LoVo (cell line): ENCODE results near the gene TRMT61A.

Source experiments
- DNase-seq: peaks from one replicate; pipeline ENCODE4 v3.0.0-alpha.2; 2016; ENCODE audit warnings: low spot score

TRMT61A gene

DNA sequence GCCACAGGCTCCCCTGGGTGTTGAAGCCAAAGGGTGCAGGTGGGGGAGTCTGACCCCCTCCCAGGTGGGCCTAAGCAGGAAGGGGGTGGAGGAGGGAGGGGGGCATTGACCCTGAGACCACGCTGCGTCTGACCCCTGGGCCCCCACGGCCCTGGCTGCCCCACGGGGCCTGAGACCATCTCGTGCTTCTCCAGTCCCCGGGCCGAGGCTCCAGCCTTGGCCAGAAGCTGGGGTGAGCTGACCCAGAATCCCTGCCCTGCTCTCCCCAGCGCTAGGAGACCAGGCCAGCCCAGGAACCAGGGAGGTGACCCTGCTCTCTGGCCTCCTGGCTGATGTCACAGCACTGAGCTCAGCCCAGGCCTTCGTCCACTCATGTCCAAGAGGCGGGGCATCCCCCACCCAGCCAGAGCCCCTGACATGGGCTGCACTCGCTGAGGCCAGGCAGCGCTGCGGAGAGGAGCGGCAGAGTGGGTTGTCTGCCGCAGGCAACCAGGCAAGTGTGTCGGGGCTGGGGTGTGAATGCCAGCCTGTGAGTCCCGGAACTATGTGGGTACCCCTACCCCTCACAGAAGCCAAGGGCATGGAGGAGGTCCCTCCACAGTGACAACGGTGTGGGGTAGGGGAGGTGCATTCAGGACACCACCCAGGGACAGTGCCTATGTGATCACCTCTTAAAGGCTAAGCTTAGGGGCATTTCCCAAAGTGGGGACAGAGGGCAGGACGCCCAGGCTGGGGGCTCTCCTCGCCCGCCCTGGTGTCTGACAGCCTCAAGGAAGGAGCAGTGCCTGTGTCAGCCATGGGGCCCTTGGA is 6.3 kb downstream of the TRMT61A start:
- no peak for DNase-seq

DNA sequence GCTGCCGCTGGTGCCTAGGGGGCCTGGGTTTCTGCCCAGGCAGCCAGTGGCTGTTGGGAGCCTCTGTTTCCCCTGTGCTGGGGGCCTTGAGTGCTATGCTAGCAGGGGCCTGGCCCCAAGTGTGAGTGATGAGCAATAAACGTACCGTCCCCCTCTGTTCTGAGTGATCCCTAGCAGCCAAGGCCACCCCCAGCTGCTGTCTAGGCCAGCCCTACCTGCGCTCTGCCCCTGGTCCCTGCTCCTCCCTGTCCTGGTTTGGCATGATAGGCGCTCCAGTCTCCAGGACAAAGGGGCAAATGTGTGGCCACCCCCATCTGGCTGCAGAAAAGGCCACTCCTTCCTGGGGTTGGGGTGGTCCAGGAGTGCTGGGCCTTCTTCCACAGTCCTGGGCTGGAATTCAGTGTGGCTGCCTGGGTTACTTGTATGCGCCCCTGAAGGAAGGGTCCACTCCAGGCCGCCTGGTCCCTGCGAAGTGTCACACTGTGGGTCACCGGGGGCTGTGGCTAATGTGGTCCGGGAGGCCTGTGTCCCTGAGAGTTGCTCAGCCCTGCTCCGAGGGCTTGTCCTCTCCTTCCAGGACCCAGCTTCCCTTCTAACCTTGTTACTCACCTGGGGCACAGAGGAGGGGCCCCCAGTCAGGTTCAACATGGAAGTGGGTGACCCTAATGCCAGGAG is 7.0 kb downstream of the TRMT61A start:
- DNase-seq = no peak

DNA sequence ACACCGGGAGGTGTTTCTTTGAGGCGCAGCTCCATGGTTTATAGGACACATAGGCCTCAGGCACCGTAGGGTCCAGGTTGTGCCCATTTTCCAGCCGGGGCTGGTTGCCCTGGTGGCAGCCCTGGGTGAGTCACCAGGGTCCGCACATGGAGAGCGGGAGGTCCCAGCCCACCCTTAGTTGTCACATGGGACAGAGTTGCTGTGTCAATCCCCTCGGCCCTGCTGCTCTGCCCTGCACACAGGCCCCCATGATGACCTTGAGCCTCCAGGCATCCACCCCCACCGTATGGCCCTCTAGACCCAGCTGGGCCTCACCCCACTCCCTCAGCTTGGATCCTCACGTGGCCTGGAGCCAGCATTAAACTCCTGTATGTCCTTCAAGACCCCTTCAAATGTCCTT is 7.7 kb downstream of the TRMT61A start:
- no peak for DNase-seq

DNA sequence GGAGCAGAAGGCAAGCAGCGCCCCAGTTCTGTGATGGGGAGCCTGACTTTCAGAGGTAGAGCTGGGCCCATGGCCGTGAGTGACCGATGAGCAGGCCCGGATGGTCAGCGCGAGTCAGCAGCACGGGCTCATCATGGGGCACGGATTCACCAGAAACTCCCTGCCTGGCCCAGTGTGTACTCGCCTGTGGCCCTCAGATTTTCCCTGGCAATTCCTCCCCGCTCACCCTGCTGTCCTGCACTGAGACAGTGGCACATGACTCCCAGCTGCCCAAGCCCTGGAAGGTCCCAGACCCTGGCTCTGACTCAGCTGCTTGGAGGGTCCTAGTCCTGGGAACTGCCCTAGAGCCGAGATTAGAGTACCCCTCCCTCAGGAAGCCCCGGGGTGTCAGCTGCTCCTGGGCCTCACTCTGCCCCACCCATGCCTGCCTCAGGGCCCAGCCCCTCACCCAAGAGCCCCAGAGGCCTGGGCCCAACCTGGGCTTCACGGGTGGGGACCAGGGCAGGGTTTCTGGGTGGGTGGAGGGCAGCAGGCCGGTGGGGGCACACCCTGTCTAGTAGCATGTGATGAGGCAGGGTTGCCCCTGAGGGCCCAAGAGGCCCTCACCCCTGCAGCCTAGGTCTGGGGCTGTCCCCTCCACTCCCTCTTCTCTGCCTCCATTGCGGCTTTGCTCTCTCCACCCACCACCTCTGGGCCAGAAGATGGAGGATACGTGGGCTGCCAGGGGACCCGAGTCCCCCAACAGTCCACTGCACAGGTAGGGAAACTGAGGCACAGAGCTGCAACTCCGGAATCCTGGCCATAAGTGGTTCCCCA is 8.4 kb downstream of the TRMT61A start:
- DNase-seq = no peak

DNA sequence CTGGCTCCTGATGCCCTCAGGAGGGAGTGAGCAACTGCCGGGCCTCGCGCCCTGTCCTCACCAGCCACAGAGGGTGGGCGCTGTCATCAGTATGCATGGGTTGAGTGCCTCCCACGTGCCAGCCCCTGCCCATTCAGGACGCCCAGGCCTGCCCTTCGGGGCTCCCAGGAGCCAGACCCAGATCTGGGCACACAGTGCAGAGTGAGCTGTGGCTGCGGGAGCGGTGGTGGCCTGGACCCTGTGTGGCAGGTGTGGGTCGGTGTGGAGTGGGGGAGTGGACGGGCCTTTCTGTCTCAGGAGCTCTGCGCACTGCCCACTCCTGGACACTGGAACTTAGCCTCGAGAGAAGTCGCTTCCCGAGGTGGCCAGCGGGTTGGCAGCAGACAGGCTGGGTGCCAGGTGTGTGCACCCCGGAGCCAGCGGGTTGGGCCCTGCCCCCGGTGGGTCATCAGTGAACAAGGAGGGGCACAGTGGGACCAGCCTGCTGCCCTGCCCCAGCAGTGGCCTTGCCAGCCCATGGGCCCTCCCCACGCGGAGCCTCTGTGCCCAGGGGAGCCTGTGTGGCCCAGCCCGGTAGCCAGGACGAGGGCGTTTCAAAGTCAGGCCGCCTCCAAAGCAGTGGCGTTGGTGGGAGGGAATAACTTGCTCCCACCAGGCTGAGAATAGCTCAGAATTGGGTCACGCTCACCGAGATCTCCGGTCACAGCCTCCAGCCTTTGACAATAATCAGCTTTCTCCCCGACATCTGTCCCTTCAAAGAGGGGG is 9.5 kb downstream of the TRMT61A start:
- DNase-seq = no peak

DNA sequence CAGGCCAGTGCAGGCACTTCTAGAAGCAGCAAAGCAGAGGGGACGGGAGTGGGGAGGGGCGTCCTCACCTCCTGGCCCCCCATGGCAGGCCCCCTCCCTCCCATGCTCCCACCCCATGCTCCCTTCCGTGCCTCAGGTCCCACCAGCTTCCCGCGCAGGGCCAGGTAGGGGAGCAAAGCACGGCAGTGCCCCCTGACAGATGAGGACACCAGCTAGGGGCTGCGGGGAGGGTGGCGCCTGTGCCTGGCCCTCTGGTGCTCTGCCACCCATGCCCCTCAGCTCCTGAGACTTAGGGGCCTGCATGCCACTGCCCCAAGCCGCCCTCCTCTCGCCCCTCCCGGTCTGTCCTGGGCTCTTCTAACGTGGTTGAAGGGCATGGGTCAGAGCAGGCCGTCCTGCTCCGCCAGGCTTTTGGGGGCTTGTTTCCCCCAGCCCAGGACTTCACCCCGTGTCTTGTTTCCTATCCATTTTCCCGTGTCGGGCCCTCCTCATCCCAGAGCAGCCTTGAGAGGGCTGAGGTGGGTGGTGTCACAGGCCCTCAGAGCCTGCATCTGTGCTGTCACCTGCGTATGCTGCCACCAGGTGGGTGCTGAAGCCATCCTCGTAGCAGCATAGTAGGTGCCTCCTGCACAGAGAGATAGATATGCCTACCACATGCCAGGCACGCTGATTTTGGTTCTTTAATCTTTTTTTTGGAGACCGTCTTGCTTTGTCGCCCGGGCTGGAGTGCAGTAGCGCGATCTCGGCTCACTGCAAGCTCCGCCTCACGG is 10.2 kb downstream of the TRMT61A start:
- DNase-seq = no peak

DNA sequence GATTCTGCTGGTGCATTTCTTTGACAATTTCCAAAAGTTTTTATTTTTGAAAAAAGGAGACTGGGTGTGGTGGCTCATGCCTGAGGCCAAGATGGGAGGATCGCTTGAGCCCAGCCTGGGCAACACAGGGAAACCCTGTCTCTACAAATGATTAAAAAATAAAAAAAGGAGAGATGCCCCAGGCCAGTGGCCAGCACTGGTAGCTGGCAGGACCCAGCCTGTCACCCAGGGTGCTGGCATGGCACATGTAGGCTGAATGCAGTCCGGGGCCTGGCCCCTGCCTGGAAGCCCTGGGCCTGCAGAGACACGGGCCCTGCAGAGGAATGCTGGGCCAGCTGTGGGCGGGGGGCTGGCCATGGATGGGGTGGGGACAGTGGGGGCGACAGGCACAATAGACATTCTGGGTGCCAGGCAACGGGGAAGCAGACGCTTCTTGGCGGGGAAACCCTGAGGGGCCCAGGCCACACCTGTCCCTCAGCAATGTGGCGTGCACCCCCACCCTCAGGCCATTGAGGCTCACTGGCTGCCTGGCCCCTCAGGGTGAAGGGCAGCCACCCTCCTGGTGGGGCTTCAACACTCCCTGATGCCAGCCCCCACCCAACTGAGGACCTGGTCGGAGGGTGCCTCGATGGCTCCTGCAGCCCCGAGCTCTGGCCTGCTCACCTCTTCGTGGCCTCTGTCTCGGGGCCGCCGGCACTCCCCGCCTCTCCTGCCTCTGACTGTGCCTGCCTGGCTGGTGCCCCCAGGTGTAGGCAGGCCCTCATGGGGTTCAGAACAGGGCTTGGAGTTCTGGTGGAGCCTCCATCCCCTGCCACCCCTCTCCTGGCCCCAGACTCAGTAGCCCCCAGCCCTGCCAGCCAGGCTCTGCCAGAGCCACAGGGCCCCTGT is 12.1 kb downstream of the TRMT61A start:
- DNase-seq = no peak

DNA sequence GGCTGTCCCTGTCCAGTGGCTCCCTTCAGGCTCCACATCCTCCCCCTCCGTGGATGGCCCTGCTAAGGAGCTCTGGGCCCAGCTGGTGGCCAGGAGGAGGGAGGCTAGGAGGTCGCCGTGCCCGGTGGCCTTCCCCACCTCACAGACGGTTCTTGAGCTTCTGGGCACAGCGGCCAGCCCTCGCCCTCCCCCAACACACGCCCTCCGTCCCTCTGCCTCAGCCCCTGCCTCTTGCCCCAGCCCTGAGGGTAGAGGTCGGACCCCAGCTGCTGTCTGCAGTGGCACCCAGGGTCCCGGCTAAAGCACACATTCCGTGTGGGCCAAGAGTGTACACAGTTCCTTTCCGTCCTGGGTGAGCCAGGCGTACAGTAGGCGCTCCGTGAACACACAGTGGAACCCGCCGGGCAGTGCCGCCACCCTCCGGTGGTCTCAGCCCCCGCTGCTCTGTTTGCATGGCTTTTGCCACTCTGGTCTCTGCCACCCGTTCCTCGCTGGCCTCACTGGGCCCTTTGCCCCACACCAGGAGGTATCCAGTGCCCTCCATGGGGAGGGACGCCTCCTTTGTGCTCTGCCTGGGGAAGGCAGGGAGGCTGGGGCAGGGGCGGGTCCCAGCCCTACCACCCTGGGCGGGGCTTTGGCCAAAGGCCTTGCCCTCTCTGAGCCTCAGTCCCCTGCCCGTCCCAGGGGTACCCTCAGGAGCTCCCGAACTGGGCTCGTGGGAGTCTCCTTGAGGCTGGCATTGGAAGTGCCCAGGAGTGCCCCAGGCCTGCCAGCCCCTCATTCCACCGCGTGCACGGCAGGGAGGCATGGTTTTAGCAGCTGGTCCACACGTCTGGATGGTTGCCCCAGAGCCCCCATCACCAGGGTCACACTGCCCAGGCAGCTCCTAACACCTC is 13.0 kb downstream of the TRMT61A start:
- DNase-seq = no peak

DNA sequence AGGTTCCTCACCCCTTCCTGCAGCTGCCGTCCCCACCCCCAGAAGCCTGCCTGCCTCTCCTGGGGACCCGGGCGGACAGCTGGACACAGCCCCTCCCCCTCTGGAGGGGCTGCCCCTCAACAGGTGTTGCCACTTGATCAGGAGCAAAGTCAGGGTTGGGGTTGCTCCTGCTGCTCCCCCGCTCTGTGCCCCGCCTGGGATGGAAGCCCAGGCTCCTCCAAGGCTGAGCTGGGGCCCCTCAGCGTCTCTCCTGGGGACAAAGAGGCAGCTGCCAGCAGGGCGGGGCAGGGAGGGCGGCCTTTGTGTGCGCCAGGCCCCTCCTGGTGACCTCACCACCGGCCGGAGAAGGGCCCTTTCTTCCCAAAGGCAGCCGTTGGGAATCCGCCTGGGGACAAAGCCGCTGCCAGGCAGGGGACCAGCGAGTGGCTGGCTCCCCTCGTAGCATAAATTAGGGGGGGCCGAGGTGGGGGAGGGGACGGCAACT is 13.7 kb downstream of the TRMT61A start:
- no peak for DNase-seq

DNA sequence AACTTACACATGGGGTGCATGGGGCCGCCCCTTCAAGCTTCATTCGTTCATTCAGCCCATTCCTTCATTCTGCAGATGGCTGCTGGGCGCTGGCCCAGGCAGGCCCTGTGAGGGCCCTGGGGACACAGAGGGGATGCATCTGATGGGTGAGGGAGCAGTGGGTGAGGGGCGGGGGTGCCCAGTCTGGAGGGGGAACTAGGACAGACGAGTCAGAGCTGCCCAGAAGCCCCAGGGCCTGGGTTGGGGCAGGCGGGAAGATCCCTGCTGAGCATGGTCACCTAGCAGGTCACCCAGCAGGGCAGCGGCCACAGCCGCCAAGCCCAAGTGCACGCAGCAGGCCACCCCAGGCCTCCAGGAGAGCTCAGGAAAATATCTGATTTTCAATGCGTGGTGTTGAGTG is 14.1 kb downstream of the TRMT61A start:
- no peak for DNase-seq

DNA sequence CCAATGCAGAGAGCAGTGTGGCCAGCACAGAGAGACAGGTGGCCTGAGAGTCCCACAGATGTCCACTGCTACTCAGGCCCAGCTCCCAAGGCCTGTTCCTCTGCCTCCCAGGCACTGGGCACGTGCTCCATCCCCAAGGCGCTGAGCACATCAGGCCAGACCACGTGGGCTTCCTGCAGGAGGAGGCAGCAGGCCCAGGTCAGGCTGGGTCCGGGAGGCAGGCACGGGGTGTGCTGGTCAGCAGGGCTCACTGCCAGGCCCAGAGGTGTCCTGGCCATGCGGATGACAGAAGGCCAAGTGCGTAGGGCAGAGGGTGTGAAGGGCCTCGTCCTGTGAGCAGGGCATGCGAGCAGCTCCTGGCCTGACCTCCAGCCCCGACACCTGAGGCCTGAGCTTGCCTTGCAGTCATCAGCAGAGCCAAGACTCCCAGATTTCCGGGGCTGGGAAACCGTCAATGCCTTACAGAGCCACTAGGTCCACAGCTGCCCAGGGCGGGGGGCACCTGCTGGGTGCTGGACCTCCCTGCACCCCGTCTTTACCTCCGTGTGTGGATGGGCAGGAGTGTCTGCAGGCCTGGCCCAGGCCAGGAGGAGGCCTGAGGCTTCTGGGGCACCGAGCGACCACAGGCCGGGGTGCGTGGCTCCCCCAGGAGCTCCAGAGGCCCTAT is 14.9 kb downstream of the TRMT61A start:
- no peak for DNase-seq

DNA sequence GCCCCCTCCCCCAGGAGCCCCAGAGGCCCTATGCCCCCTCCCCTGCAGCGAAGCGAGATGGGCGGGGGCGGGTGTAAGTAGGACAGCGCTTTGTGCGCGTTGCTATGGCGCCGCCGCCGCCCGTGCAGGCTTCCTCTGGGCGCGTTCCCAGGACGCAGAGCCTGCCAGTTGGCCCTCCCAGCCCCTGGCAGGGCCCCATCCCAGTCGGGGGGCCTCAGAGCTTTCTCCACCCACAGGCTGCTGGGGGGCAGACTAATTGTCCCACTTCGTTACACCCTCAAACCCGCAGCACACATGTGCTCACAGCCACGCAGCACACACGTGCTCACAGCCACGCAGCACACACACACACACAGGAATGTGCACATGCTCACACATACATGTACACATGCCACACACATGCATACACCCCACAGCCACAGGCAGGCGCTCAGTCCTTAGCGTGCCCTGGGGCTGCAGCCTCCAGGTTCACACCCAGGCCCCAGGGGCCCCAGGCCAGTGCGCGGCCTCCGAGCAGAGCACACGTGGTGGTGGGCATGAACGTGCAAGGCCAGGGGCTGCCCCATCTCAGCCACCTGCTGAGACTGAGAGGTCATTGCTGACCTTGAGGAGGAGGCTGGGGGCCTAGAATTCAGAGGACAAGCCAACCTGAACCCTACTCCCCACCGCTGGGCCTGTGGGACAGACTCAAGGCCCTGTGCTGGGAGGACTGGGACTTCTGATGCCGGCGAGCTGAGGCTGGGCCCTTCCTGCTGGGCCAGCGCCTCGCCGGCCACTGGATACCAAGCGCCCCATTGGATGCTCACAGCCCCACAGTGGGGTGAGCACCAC is 15.6 kb downstream of the TRMT61A start:
- DNase-seq = no peak

DNA sequence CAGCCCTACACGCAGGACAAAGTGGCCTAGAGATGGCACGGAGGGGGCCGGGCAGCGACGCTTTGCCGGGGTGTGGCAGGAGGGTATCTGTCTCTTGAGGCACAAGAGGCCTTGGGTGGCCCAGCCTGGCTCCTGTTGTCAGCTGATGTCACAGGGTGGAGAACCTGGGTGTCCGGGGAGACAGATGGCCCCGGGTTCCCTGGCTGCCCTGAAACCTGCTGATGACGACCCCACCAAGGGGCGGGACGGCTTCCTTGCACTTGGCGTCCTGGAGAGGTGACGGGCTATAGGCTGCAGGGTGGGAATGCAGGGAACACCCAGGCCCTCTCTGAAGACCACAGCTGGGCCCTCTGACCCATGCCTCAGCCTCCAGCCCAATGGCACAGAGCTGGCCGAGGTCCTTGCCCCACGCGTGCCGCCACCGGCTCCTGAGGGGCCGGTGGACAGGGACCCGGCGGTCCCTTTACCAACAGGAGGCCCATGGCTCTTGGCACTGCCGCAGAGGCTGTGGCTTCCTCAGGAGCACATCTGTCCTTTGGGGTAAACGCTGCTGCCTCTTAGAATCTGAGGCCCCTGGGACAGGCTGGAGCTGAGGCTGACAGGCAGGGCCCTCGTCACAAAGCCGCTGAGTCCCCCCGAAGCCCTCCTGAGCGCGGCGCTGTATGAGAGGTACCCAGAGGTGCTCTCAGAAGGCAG is 16.4 kb downstream of the TRMT61A start:
- no peak for DNase-seq

DNA sequence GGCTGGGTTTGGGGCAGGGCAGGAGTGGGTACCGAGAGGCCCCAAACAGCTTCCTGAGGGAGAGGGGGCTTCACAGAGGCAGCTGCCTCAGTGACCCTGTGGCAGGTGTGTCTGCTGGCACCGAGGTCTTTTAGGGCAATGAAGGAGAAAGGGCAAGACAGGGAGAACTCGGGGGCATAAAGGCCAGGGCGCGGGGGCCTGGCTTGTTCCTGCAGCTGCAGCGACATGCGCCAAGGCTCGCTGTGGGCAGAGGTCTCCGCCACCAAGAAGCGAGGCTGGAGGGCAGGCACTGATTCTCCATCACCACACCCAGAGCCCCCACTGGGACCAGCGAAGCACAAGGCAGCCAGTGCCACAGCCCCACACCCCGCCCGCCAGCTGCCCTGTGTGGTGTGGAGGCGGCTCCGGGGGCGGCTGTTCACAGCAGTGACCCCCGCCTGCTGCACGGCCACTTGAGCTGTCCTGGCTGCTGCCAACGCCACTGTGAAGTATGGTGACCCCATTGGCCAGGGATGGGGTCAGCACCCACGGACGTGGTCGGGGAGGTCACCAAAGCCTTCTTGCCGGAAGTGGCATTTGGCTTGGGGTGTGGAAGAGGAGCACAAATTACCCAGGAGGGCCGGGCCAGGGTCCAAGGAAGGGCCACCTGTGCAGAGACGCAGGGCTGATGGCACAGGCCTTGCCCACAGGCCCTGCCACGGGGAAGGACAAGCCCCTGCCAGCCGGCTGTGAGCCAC is 17.1 kb downstream of the TRMT61A start:
- DNase-seq = no peak

DNA sequence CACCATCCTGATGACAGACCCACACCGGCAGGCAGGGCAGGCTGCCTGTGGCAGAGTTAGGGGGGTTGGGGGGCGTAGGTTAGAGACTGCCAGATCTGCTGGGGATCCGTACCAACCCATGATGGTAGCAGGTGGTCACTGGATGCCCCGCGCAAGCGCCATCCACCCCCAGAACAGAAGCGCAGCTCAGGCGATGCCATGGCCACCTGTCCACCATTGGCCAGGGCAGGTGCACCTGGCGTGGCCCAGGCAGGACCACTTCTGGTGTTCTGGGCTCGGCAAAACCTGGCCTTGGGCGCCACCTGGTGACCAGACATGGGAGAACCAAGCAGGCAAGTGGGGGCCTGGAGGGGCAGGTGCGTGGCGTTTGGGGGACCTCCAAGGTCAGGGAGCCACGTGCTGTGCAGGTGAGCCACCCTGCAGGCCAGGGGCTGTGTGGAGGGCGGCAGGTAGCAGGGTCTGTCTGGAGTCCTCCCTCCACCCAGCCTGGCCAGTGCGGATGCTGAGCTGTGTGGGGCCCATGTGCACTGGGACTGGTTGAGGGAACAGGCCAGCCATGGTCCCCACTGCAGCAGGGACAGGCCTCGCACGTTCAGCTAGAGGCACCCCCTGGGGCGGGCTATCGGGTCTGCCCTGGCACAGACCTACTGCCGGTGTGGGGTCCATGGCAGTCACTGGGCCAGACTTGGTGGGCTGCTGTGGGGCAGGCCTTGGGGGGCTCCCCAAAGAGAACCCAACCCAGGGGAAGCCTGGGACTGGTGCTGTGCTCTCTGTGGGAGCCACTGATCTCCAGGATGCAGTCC is 17.9 kb downstream of the TRMT61A start:
- DNase-seq = peak; percentile 49
